SK-N-SH treated with all-trans-retinoic acid at 6 μM for 48 hours (cell line): ENCODE results near the gene HABP4.

Source experiments
- ATAC-seq: fragments of 200-7000 bp; cut with Tn5 transposase; 3 replicates; pipeline ENCODE4 v1.9.1; 2020; ENCODE audit warnings: mild to moderate bottlenecking, moderate library complexity
- ARNTL ChIP-seq: fragments of 450-650 bp; formaldehyde crosslinking; IDR thresholded peaks from 2 replicates; pipeline ENCODE4 v1.5.0; 2020; ENCODE audit warnings: low read depth, mild to moderate bottlenecking, moderate library complexity, borderline replicate concordance
- BACH2 ChIP-seq: fragments of 250-450 bp; sonication (Bioruptor Pico); IDR thresholded peaks from 2 replicates; pipeline ENCODE4 v1.9.0; 2021; ENCODE audit warnings: mild to moderate bottlenecking, borderline replicate concordance
- CSDC2 ChIP-seq: fragments of 250-450 bp; sonication (Bioruptor Pico); IDR thresholded peaks from 2 replicates; pipeline ENCODE4 v1.5.0; 2020; ENCODE audit warnings: mild to moderate bottlenecking, moderate library complexity
- ESRRG ChIP-seq: fragments of 250-450 bp; sonication (Bioruptor Pico); IDR thresholded peaks from 2 replicates; pipeline ENCODE4 v1.6.1; 2021; ENCODE audit warnings: mild to moderate bottlenecking
- GLIS3 ChIP-seq: fragments of 250-450 bp; sonication (Bioruptor Pico); IDR thresholded peaks from 2 replicates; pipeline ENCODE4 v1.5.0; 2020; ENCODE audit warnings: mild to moderate bottlenecking, moderate library complexity
- OSR1 ChIP-seq: fragments of 250-450 bp; sonication (Bioruptor Pico); IDR thresholded peaks from 2 replicates; pipeline ENCODE4 v1.8.0; 2022; ENCODE audit warnings: moderate library complexity, mild to moderate bottlenecking, inconsistent platforms
- PATZ1 ChIP-seq: fragments of 250-450 bp; sonication (Bioruptor Pico); IDR thresholded peaks from 2 replicates; pipeline ENCODE4 v1.8.0; 2020; ENCODE audit warnings: mild to moderate bottlenecking, moderate library complexity, borderline replicate concordance
- PPARA ChIP-seq: fragments of 250-450 bp; sonication (Bioruptor Pico); IDR thresholded peaks from 2 replicates; pipeline ENCODE4 v1.5.0; 2020; ENCODE audit warnings: mild to moderate bottlenecking, borderline replicate concordance
- RARB ChIP-seq: fragments of 250-450 bp; sonication (Bioruptor Pico); IDR thresholded peaks from 2 replicates; pipeline ENCODE4 v1.8.0; 2021; ENCODE audit warnings: mild to moderate bottlenecking, moderate library complexity
- SNAI2 ChIP-seq: fragments of 250-450 bp; sonication (Bioruptor Pico); IDR thresholded peaks from 2 replicates; pipeline ENCODE4 v1.5.0; 2020; ENCODE audit warnings: mild to moderate bottlenecking, moderate library complexity
- TOX ChIP-seq: fragments of 250-450 bp; sonication (Bioruptor Pico); IDR thresholded peaks from 2 replicates; pipeline ENCODE4 v1.8.0; 2021; ENCODE audit warnings: mild to moderate bottlenecking, moderate library complexity, borderline replicate concordance
- ZC3H10 ChIP-seq: fragments of 250-450 bp; sonication (Bioruptor Pico); IDR thresholded peaks from 2 replicates; pipeline ENCODE4 v1.5.1; 2021; ENCODE audit warnings: mild to moderate bottlenecking, moderate library complexity
- ZFP3 ChIP-seq: fragments of 250-450 bp; sonication (Bioruptor Pico); IDR thresholded peaks from 2 replicates; pipeline ENCODE4 v1.5.0; 2020; ENCODE audit warnings: mild to moderate bottlenecking, moderate library complexity
- ZFP30 ChIP-seq: fragments of 450-650 bp; formaldehyde crosslinking; IDR thresholded peaks from 2 replicates; pipeline ENCODE4 v1.5.0; 2022; ENCODE audit warnings: mild to moderate bottlenecking, moderate library complexity
- ZNF565 ChIP-seq: fragments of 450-650 bp; formaldehyde crosslinking; conservative IDR thresholded peaks from 2 replicates; pipeline ENCODE4 v1.5.0; 2020; ENCODE audit warnings: low read depth, mild to moderate bottlenecking, moderate library complexity
- ZNF70 ChIP-seq: fragments of 450-650 bp; formaldehyde crosslinking; IDR thresholded peaks from 2 replicates; pipeline ENCODE4 v1.5.0; 2020; ENCODE audit warnings: mild to moderate bottlenecking, moderate library complexity
- ZNF8 ChIP-seq: fragments of 450-650 bp; formaldehyde crosslinking; IDR thresholded peaks from 2 replicates; pipeline ENCODE4 v1.5.0; 2020; ENCODE audit warnings: mild to moderate bottlenecking, moderate library complexity
- TF ChIP-seq, protein P1 (sequence below): fragments of 250-450 bp; sonication (Bioruptor Pico); IDR thresholded peaks from 2 replicates; pipeline ENCODE4 v1.5.1; 2020; ENCODE audit warnings: low read depth, mild to moderate bottlenecking, moderate library complexity
- TF ChIP-seq, protein P2 (sequence below): fragments of 250-450 bp; sonication (Bioruptor Pico); IDR thresholded peaks from 2 replicates; pipeline ENCODE4 v1.5.1; 2021; ENCODE audit warnings: mild to moderate bottlenecking, moderate library complexity

Gene HABP4

DNA sequence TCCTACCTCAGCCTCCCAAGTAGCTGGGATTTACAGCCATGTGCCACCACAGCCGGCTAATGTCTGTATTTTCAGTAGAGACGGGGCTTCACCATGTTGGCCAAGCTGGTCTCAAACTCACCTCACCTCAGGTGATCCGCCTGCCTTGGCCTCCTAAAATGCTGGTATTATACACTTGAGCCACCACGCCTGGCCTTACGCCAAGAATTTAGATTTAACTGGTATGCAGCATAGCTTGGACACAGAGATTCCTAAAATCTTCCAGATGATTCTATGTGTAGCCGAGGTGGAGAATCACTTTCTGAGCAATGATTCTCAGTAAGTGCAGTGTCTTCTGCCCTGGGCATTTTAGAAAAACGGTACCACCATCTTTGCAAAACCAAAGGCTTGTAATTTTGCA lies 74.1 kb downstream of the HABP4 start:
- ATAC-seq, result peak; percentile 18; the same call in 1 of the 3 replicates

DNA sequence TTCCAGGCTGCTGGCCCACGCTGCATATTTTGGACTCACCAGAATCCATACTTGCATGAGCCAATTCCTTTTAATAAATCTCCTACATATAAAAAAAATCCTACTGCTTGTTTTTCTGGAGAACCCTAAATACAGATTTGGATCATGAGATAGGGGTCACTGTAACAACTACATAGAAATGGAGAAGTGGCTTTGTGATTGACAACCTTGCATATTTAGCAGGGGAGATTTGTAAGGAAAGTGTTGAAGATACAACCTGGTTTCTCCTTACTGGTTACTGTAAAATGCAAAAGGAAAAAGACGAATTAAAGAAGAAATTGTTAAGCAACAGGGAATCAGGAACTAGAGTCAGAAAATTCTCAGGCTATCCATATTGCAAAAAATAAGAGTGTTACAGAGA lies 74.8 kb downstream of the HABP4 start:
- TF ChIP-seq OSR1 (no peak), SNAI2 (no peak), PPARA (CRISPR knock-in tag) (no peak), ARNTL (CRISPR knock-in tag) (no peak), TOX (CRISPR knock-in tag) (no peak), ZC3H10 (no peak)
- TF ChIP-seq, protein P1, sequence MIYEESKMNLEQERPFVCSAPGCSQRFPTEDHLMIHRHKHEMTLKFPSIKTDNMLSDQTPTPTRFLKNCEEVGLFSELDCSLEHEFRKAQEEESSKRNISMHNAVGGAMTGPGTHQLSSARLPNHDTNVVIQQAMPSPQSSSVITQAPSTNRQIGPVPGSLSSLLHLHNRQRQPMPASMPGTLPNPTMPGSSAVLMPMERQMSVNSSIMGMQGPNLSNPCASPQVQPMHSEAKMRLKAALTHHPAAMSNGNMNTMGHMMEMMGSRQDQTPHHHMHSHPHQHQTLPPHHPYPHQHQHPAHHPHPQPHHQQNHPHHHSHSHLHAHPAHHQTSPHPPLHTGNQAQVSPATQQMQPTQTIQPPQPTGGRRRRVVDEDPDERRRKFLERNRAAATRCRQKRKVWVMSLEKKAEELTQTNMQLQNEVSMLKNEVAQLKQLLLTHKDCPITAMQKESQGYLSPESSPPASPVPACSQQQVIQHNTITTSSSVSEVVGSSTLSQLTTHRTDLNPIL (CRISPR knock-in tag), result no peak
- TF ChIP-seq, all 23 proteins: peak for 0
- no peak for ATAC-seq

More for the DNA sequence above, 74.1 kb downstream of the HABP4 start:
- no peak for TF ChIP-seq ARNTL (CRISPR knock-in tag)

DNA sequence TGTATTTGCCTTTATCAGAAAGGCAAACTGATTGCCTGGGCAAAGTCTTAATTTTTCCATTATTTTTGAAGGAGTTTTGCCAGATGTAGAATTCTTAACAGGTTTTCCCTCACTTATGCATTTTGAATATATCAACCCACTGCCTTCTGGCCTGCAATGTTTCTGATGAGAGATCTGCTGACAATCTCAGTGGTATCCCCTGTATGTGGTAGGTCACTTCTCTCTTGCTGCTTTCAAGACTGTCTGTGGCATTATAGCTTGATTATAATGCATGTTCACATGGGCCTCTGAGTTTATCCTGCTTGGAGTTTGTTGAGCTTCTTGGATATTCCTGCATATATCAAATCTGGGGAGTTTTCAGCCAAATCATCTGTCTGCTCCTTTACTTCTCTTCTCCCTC lies 82.2 kb downstream of the HABP4 start:
- ATAC-seq, result no peak
- no peak for TF ChIP-seq BACH2 (CRISPR knock-in tag)
- TF ChIP-seq PPARA (CRISPR knock-in tag), result no peak

- TF ChIP-seq ZNF565 (CRISPR knock-in tag) (no peak), ZFP30 (CRISPR knock-in tag) (no peak), PATZ1 (no peak), RARB (no peak), TOX (CRISPR knock-in tag) (no peak), BACH2 (CRISPR knock-in tag) (no peak), GLIS3 (CRISPR knock-in tag) (no peak), ARNTL (CRISPR knock-in tag) (no peak), ZC3H10 (no peak), SNAI2 (no peak), CSDC2 (no peak), ZFP3 (CRISPR knock-in tag) (no peak), ZNF8 (CRISPR knock-in tag) (no peak), ZNF70 (CRISPR knock-in tag) (no peak), ESRRG (CRISPR knock-in tag) (no peak)
- TF ChIP-seq, protein P2, sequence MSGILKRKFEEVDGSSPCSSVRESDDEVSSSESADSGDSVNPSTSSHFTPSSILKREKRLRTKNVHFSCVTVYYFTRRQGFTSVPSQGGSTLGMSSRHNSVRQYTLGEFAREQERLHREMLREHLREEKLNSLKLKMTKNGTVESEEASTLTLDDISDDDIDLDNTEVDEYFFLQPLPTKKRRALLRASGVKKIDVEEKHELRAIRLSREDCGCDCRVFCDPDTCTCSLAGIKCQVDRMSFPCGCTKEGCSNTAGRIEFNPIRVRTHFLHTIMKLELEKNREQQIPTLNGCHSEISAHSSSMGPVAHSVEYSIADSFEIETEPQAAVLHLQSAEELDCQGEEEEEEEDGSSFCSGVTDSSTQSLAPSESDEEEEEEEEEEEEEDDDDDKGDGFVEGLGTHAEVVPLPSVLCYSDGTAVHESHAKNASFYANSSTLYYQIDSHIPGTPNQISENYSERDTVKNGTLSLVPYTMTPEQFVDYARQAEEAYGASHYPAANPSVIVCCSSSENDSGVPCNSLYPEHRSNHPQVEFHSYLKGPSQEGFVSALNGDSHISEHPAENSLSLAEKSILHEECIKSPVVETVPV (CRISPR knock-in tag), result no peak
- TF ChIP-seq, protein P1 (CRISPR knock-in tag), result no peak
- TF ChIP-seq, all 23 proteins: peak for 0
- ATAC-seq, result no peak
Observed at GRCh38 chr9:96540106-96540505, 90.1 kb downstream of the HABP4 start.
